Measurements from ENCODE around the gene PDPN. TPM values are rescaled to one million over a fixed set of nuclear protein-coding genes. Genes with fewer than 3 reads are reported as not detected.

Gene PDPN
- polyA plus RNA-seq, 3 donors from 2014 or later, result not detected

DNA sequence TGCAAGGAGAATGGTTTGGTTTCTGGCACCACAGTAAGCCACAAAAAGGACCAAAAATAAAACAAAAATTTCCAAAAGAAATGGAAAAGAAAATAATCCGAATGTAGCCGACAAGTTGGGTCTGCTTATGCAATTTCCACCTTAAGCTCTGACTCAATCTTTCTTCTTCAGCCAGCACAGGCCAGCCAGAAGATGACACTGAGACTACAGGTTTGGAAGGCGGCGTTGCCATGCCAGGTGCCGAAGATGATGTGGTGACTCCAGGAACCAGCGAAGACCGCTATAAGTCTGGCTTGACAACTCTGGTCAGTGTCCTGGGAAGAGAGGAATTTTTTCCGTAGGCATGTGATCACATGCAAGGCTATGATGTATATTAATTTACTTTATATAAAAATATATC is 23.4 kb downstream of the PDPN start:
- DNase-seq, result no peak
- Mint-ChIP-seq H3K4me1 (no peaks in the 10 kb centered on the region), H3K4me3 (no peak overlapping the region), H3K27me3 (ENCODE audit: low read depth in 3 of 3) (peaks cover 0 to 2% (median 1%) of the 10 kb centered on the region in 3 donors), H3K9me3 (no peaks in the 10 kb centered on the region), H3K36me3 (no peaks in the 10 kb centered on the region), H3K27ac (no peak overlapping the region)

- DNase-seq, result no peak
- H3K27me3 Mint-ChIP-seq (ENCODE audit: low read depth in 3 of 3), result peaks cover 5 to 14% (median 7%) of the 10 kb centered on the region in 3 donors
- no peaks in the 10 kb centered on the region for H3K36me3 Mint-ChIP-seq
- no peaks in the 10 kb centered on the region for H3K4me1 Mint-ChIP-seq
- H3K27ac Mint-ChIP-seq, result no peak overlapping the region
- H3K4me3 Mint-ChIP-seq, result no peak overlapping the region
- H3K9me3 Mint-ChIP-seq, result peaks cover 0 to 2% (median 0%) of the 10 kb centered on the region in 6 donors
Observed at GRCh38 chr1:13616234-13616633, 32.6 kb downstream of the PDPN start.

DNA sequence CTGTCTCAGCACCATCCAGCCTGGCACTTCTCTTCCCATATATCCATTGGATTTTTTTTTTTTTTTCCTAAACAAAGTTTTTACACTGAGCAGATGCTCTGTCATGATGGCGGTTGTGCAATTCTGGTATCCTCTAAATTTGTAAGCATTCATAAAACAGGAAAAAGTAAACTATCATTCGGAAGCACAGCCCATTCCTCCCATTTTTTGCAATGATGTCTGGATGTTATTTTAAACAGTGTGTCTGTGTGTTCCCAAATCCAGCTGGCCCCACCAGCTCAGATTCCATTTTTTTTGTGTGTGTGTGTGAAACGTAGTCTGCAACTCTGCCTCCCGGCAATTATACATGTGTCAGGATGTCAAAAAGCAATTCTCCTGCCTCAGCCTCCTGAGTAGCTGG is 33.5 kb downstream of the PDPN start:
- Mint-ChIP-seq H3K27ac (no peak overlapping the region), H3K36me3 (no peaks in the 10 kb centered on the region), H3K4me3 (no peak overlapping the region), H3K9me3 (peaks cover 0 to 2% (median 0%) of the 10 kb centered on the region in 6 donors), H3K27me3 (ENCODE audit: low read depth in 3 of 3) (peaks cover 4 to 19% (median 7%) of the 10 kb centered on the region in 3 donors), H3K4me1 (no peaks in the 10 kb centered on the region)
- no peak for DNase-seq

- no peak overlapping the region for H3K4me3 Mint-ChIP-seq
- H3K9me3 Mint-ChIP-seq, result peaks cover 0 to 2% (median 0%) of the 10 kb centered on the region in 6 donors
- H3K27ac Mint-ChIP-seq, result no peak overlapping the region
- no peaks in the 10 kb centered on the region for H3K4me1 Mint-ChIP-seq
- H3K27me3 Mint-ChIP-seq (ENCODE audit: low read depth in 3 of 3), result peaks cover 3 to 19% (median 7%) of the 10 kb centered on the region in 3 donors
- DNase-seq, result no peak
- H3K36me3 Mint-ChIP-seq, result no peaks in the 10 kb centered on the region
Observed at GRCh38 chr1:13617773-13618172, 34.1 kb downstream of the PDPN start.

GRCh38 chr1:13618483-13618882 is 34.9 kb downstream of the PDPN start:
- H3K4me3 Mint-ChIP-seq, result no peak overlapping the region
- H3K27me3 Mint-ChIP-seq (ENCODE audit: low read depth in 3 of 3), result peaks cover 2 to 19% (median 7%) of the 10 kb centered on the region in 3 donors
- H3K4me1 Mint-ChIP-seq, result no peaks in the 10 kb centered on the region
- no peaks in the 10 kb centered on the region for H3K36me3 Mint-ChIP-seq
- H3K9me3 Mint-ChIP-seq, result peaks cover 0 to 2% (median 0%) of the 10 kb centered on the region in 6 donors
- no peak overlapping the region for H3K27ac Mint-ChIP-seq
- DNase-seq, result no peak

DNA sequence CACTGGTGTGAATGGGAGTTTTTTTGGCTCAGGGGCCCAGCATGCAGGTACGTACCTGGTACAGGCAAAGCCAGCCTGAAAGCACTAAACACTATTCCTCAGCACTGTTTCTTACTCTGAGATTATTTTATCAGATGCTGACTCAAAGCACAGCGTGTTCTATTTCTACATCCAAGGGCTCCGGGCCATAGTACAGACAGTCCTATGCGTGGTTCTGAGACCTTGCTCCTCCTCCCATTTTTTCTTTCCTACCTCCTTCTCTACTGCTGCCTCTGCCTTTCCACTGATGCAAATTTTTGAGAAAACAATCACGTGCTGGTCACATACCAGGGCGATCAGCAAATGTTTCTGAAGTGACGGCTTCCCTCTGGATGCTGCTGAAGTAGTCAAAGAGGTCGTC is 36.3 kb downstream of the PDPN start:
- no peaks in the 10 kb centered on the region for H3K36me3 Mint-ChIP-seq
- DNase-seq, result no peak
- H3K9me3 Mint-ChIP-seq, result peaks cover 0 to 2% (median 0%) of the 10 kb centered on the region in 6 donors
- H3K4me3 Mint-ChIP-seq, result no peak overlapping the region
- no peak overlapping the region for H3K27ac Mint-ChIP-seq
- no peaks in the 10 kb centered on the region for H3K4me1 Mint-ChIP-seq
- H3K27me3 Mint-ChIP-seq (ENCODE audit: low read depth in 3 of 3), result peaks cover 2 to 16% (median 7%) of the 10 kb centered on the region in 3 donors

DNA sequence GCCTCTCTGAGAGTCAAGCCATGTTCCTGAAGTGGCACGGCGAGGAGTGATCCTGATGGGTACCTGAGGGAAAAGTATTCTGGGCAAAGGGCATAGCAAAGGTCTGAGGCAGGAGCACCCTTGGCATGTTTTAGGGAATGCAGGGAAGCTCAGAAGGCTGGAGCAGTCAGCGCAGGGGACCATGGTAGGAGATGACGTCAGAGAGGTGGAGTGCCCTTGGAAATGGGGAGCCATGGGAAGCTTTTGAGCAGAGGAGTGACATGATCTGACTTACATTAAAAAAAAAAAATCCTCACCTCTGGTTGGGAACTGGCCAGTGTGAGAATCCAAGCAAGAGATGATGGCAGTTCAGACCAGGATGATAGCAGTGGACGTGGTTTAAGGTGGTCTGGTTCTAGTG is 37.2 kb downstream of the PDPN start:
- no peak for DNase-seq
- Mint-ChIP-seq H3K9me3 (peaks cover 0 to 2% (median 0%) of the 10 kb centered on the region in 6 donors), H3K4me1 (no peaks in the 10 kb centered on the region), H3K4me3 (no peak overlapping the region), H3K27me3 (ENCODE audit: low read depth in 3 of 3) (peaks cover 0 to 14% (median 9%) of the 10 kb centered on the region in 3 donors), H3K36me3 (no peaks in the 10 kb centered on the region), H3K27ac (no peak overlapping the region)

GRCh38 chr1:13622446-13622845 is 38.8 kb downstream of the PDPN start:
- H3K27ac Mint-ChIP-seq, result no peak overlapping the region
- DNase-seq, result no peak
- H3K27me3 Mint-ChIP-seq (ENCODE audit: low read depth in 3 of 3), result peaks cover 0 to 12% (median 6%) of the 10 kb centered on the region in 3 donors
- no peaks in the 10 kb centered on the region for H3K36me3 Mint-ChIP-seq
- H3K4me1 Mint-ChIP-seq, result no peaks in the 10 kb centered on the region
- H3K4me3 Mint-ChIP-seq, result no peak overlapping the region
- H3K9me3 Mint-ChIP-seq, result peaks cover 0 to 2% (median 0%) of the 10 kb centered on the region in 6 donors

DNA sequence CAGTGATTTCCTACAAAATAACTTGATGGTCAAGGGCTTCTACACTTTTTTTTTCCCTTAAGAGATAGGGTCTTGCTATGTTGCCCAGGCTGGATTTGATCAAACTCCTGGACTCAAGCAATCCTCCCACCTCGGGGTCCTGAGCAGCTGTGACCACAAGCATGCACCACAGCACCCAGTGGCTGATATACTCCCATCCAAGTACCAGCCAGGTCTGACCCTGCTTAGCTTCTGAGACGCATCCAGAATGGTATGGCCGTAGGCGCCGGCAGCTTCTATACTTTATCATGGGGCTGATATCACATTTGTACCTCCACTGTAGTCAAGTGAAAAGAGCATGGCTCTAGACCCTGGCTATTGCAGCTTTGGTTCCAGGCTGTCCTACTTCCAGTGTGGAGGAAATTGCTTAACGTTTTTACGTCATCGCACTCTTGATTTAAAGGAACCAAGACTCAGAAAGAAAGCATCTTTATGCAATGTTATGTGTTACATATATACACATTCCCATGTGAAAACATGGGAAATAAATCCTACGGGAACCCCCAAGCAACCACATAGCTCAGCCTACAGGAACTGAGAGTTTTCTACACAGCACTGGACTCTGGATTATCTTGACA is 39.5 kb downstream of the PDPN start:
- Mint-ChIP-seq H3K4me1 (no peaks in the 10 kb centered on the region), H3K27ac (no peak overlapping the region), H3K27me3 (ENCODE audit: low read depth in 3 of 3) (peaks cover 0 to 10% (median 6%) of the 10 kb centered on the region in 3 donors)

GRCh38 chr1:13624526-13624925 is 40.9 kb downstream of the PDPN start:
- Mint-ChIP-seq H3K9me3 (peaks cover 0 to 2% (median 0%) of the 10 kb centered on the region in 6 donors), H3K4me3 (no peak overlapping the region), H3K36me3 (no peaks in the 10 kb centered on the region), H3K27me3 (ENCODE audit: low read depth in 3 of 3) (peaks cover 4 to 10% (median 6%) of the 10 kb centered on the region in 3 donors), H3K4me1 (no peaks in the 10 kb centered on the region), H3K27ac (no peak overlapping the region)
- DNase-seq, result no peak

More for the DNA sequence above, 39.5 kb downstream of the PDPN start:
- no peaks in the 10 kb centered on the region for H3K36me3 Mint-ChIP-seq
- peaks cover 0 to 2% (median 0%) of the 10 kb centered on the region in 6 donors for H3K9me3 Mint-ChIP-seq
- no peak for DNase-seq
- no peak overlapping the region for H3K4me3 Mint-ChIP-seq

GRCh38 chr1:13627127-13627526 is 43.5 kb downstream of the PDPN start:
- no peaks in the 10 kb centered on the region for H3K4me1 Mint-ChIP-seq
- DNase-seq, result no peak
- no peaks in the 10 kb centered on the region for H3K36me3 Mint-ChIP-seq
- no peaks in the 10 kb centered on the region for H3K9me3 Mint-ChIP-seq
- H3K27me3 Mint-ChIP-seq (ENCODE audit: low read depth in 3 of 3), result peaks cover 2 to 5% (median 5%) of the 10 kb centered on the region in 3 donors
- H3K27ac Mint-ChIP-seq, result no peak overlapping the region
- no peak overlapping the region for H3K4me3 Mint-ChIP-seq

GRCh38 chr1:13628218-13628617 is 44.6 kb downstream of the PDPN start:
- no peaks in the 10 kb centered on the region for H3K36me3 Mint-ChIP-seq
- no peak for DNase-seq
- H3K4me1 Mint-ChIP-seq, result no peaks in the 10 kb centered on the region
- no peak overlapping the region for H3K27ac Mint-ChIP-seq
- peaks cover 2 to 7% (median 5%) of the 10 kb centered on the region in 3 donors for H3K27me3 Mint-ChIP-seq (ENCODE audit: low read depth in 3 of 3)
- H3K4me3 Mint-ChIP-seq, result no peak overlapping the region
- H3K9me3 Mint-ChIP-seq, result no peaks in the 10 kb centered on the region

DNA sequence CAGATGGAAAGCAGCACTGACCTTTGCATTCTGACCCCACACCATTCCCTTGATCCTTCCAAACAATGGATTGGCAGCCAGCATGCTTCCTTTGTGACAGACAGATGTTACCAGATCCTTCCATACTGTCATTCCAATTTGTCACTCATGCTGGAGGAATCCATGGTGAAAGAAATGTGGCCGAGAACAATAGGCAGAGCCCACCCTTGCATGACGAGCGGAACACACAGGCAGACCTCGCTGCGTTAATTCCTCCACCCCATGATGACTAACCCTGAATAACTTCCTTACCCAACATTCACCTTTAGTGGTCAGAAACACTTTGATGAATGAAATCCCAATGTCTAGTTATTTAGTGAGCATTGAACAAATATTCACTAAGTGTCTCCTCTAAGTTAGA is 45.1 kb downstream of the PDPN start:
- DNase-seq, result no peak
- Mint-ChIP-seq H3K4me3 (no peak overlapping the region), H3K27ac (no peak overlapping the region), H3K9me3 (no peaks in the 10 kb centered on the region), H3K4me1 (no peaks in the 10 kb centered on the region), H3K27me3 (ENCODE audit: low read depth in 3 of 3) (peaks cover 2 to 10% (median 7%) of the 10 kb centered on the region in 3 donors), H3K36me3 (no peaks in the 10 kb centered on the region)

- DNase-seq, result no peak
- Mint-ChIP-seq H3K36me3 (peaks cover 5 to 9% (median 8%) of the 10 kb centered on the region in 3 donors), H3K27me3 (ENCODE audit: low read depth in 3 of 3) (peaks cover 0 to 15% (median 1%) of the 10 kb centered on the region in 3 donors), H3K27ac (no peak overlapping the region), H3K9me3 (peaks cover 7 to 23% (median 12%) of the 10 kb centered on the region in 6 donors), H3K4me1 (no peaks in the 10 kb centered on the region), H3K4me3 (no peak overlapping the region)
Observed at GRCh38 chr1:13642306-13643004, 58.8 kb downstream of the PDPN start.
